B cell (primary cell): Measurements from ENCODE around the gene NFAT5. TPM values are rescaled to one million over a fixed set of nuclear protein-coding genes. Genes with fewer than 3 reads are reported as not detected.

ENCODE experiments used
- ATAC-seq: fragments of 200-7000 bp; cut with Tn5 transposase; one replicate; pipeline ENCODE4 v1.10.0; 2021; ENCODE audit warnings: low read depth, mild to moderate bottlenecking, moderate number of reproducible peaks, moderate library complexity
- CTCF ChIA-PET: fragments of 350-600 bp; sonication (Branson Sonifier 250); formaldehyde crosslinking; loops from one replicate; lab custom pipeline; 2021; ENCODE audit warnings: antibody characterized with exemption, inconsistent platforms; lab: Charles Lee
- POLR2A ChIA-PET: fragments of 350-600 bp; sonication (Branson Sonifier 250); formaldehyde crosslinking; loops from one replicate; lab custom pipeline; 2021; ENCODE audit warnings: antibody characterized with exemption; lab: Charles Lee
- DNase-seq: peaks from one replicate; pipeline ENCODE4 v3.0.0; 2013
- H2AFZ ChIP-seq: 2 replicates; pipeline ENCODE4 v1.6.1; 2012; ENCODE audit warnings: mild to moderate bottlenecking, low read depth, low read length; ENCODE audit not compliant: insufficient read depth, poor library complexity, severe bottlenecking
- H3K27ac ChIP-seq, 2 donors: 1 replicate in 1 of 2; 2 replicates in 1 of 2; pipeline ENCODE4 v1.5.1; 2012 to 2013; ENCODE audit warnings: low read length in 2 of 2, mild to moderate bottlenecking in 2 of 2, moderate library complexity in 1 of 2
- H3K27me3 ChIP-seq, 4 experiments: fragments of 200-600 bp in 1 of 4; sonication (generic) in 1 of 4; replicated peaks in 1 of 4; 1 replicate in 2 of 4; 2 replicates in 2 of 4; pipeline versions ENCODE4 v1.6.1 to v1.7.0; 2013 to 2016; ENCODE audit warnings: low read length in 3 of 4, mild to moderate bottlenecking in 2 of 4, mixed read lengths in 1 of 4, moderate library complexity in 1 of 4; ENCODE audit not compliant: insufficient read depth in 4 of 4, control insufficient read depth in 3 of 4; ENCODE audit errors: control extremely low read depth in 1 of 4
- H3K36me3 ChIP-seq, 2 experiments: replicated peaks in 1 of 2; 1 replicate in 1 of 2; 2 replicates in 1 of 2; pipeline versions ENCODE4 v1.6.1 to v1.7.1; 2013; ENCODE audit warnings: low read length in 1 of 2; ENCODE audit not compliant: insufficient read depth in 2 of 2, control insufficient read depth in 1 of 2; ENCODE audit errors: control extremely low read depth in 1 of 2, extremely low read depth in 1 of 2
- H3K4me1 ChIP-seq, 2 donors: fragments of 200-600 bp in 1 of 2; sonication (generic) in 1 of 2; 1 replicate in 1 of 2; 2 replicates in 1 of 2; pipeline versions ENCODE4 v1.5.1 to v1.6.1; 2013 to 2017; ENCODE audit warnings: low read length in 2 of 2; ENCODE audit not compliant: control insufficient read depth in 2 of 2, insufficient read depth in 2 of 2
- H3K4me2 ChIP-seq: replicated peaks from 2 replicates; pipeline ENCODE3; 2012; ENCODE audit warnings: mild to moderate bottlenecking, low read depth, low read length; ENCODE audit not compliant: poor library complexity, severe bottlenecking
- H3K4me3 ChIP-seq, 5 experiments: fragments of 200-600 bp in 1 of 5; sonication (generic) in 1 of 5; 1 replicate in 3 of 5; 2 replicates in 2 of 5; pipeline versions ENCODE4 v1.5.1 to v1.7.0; 2011 to 2016; ENCODE audit warnings: low read length in 4 of 5, mild to moderate bottlenecking in 4 of 5, low read depth in 2 of 5, control low read depth in 1 of 5, moderate library complexity in 1 of 5; ENCODE audit not compliant: insufficient read depth in 1 of 5; ENCODE audit errors: control extremely low read depth in 1 of 5, extremely low read depth in 1 of 5
- H3K79me2 ChIP-seq: fragments of 200-600 bp; sonication (generic); one replicate; pipeline ENCODE4 v1.6.0; 2016; ENCODE audit warnings: low read length; ENCODE audit not compliant: control insufficient read depth, insufficient read depth
- H3K9ac ChIP-seq: fragments of 200-600 bp; sonication (generic); 2 replicates; pipeline ENCODE4 v1.6.1; 2017; ENCODE audit warnings: mild to moderate bottlenecking, low read length, moderate library complexity
- H3K9me3 ChIP-seq, 3 donors: one replicate each; pipeline versions ENCODE4 v1.6.1 to v1.7.1; 2013; ENCODE audit warnings: low read length in 2 of 3; ENCODE audit not compliant: control insufficient read depth in 2 of 3, insufficient read depth in 1 of 3; ENCODE audit errors: control extremely low read depth in 1 of 3
- H4K20me1 ChIP-seq: 2 replicates; pipeline ENCODE4 v1.6.0; 2012; ENCODE audit warnings: mild to moderate bottlenecking, low read length; ENCODE audit not compliant: insufficient read depth, control insufficient read depth, poor library complexity, severe bottlenecking
- H3K27ac Mint-ChIP-seq: one replicate; pipeline ENCODE4 v1.8.0; 2021; ENCODE audit warnings: mixed read lengths
- H3K27me3 Mint-ChIP-seq: one replicate; pipeline ENCODE4 v1.8.0; 2021; ENCODE audit warnings: mixed read lengths
- H3K4me1 Mint-ChIP-seq: one replicate; pipeline ENCODE4 v1.8.0; 2021; ENCODE audit warnings: mixed read lengths
- H3K4me3 Mint-ChIP-seq: one replicate; pipeline ENCODE4 v1.8.0; 2021; ENCODE audit warnings: mixed read lengths
- H3K9me3 Mint-ChIP-seq: one replicate; pipeline ENCODE4 v1.8.0; 2022; ENCODE audit warnings: mixed read lengths; ENCODE audit not compliant: insufficient read depth
- EZH2 ChIP-seq: IDR thresholded peaks from 2 replicates; pipeline ENCODE4 v1.6.1; 2012; ENCODE audit warnings: borderline replicate concordance, low read depth, mild to moderate bottlenecking, moderate library complexity, low read length; ENCODE audit not compliant: insufficient read depth, poor library complexity, severe bottlenecking
- WGBS: methylation state at CpG from one replicate; pipeline ENCODE4 v1.1.5; 2013; ENCODE audit warnings: missing lambda C conversion rate; ENCODE audit not compliant: insufficient coverage; 5-methylcytosine and 5-hydroxymethylcytosine counted together
- intact Hi-C: fragments of 100-400 bp; cut with micrococcal nuclease; formaldehyde crosslinking; loops from one replicate; pipeline ENCODE4 v1.10.0; 2022
- polyA plus RNA-seq: library from polyadenylated mRNA; depleted of rRNA; stranded (reverse); fragments of >200 nt; gene quantifications from 2 replicates; pipeline ENCODE4 v1.2.3, GENCODE V29; 2012
- total RNA-seq, 2 donors: library from RNA; stranded (reverse); fragments of 120-200 nt in 1 of 2; gene quantifications; 1 replicate in 1 of 2; 2 replicates in 1 of 2; pipeline versions ENCODE4 v1.2.3 to v1.2.4, GENCODE V29; 2013 to 2022
- TF ChIP-seq, protein P1 (sequence below): fragments of 200-600 bp; IDR thresholded peaks from one replicate; pipeline ENCODE4 v1.8.0; 2022; ENCODE audit warnings: antibody characterized with exemption, mild to moderate bottlenecking

Gene NFAT5
- total and polyA plus RNA-seq, 2 donors (not counting 1 experiment from before 2014, with no cell fraction given) = 6.3 to 50.0 TPM

DNA sequence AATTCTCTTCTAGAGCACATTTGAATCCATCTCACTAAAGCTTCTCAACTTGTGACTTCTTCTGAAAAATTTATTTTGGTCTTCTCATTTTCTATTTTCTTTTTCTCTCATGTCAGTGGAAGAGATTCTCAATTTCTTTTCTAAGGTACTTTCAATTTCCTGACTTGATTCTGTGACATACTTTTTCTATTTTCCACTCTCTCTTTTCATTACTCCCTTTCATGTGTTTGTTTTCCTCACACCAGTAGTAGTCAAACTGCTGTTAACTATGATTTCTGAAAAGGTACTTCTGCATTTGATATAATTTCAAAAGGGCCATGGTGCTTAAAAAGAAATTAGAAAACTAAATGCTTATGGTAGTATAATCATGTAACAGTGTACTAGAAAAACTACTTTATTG lies 41.9 kb downstream of the NFAT5 start:
- H3K27ac Mint-ChIP-seq = no peak overlapping the region
- H3K9me3 ChIP-seq = no peaks in the 10 kb centered on the region
- no peaks in the 10 kb centered on the region for H3K27me3 ChIP-seq
- no peak for ATAC-seq
- DNase-seq = no peak
- ChIA-PET CTCF (no interaction called here), POLR2A (no interaction called here)
- H3K27me3 Mint-ChIP-seq = no peaks in the 10 kb centered on the region
- no peaks in the 10 kb centered on the region for H3K4me1 ChIP-seq
- H3K4me2 ChIP-seq = no peak overlapping the region
- H3K9me3 Mint-ChIP-seq = no peaks in the 10 kb centered on the region
- H3K4me1 Mint-ChIP-seq = peaks cover 18% of the 10 kb centered on the region
- H3K27ac ChIP-seq = no peak overlapping the region
- H2AFZ ChIP-seq = no peak overlapping the region
- H3K36me3 ChIP-seq = peaks cover 0 to 2% of the 10 kb centered on the region in 2 experiments
- no peak overlapping the region for H3K4me3 ChIP-seq
- H4K20me1 ChIP-seq = peaks cover 51% of the 10 kb centered on the region
- H3K9ac ChIP-seq = no peak overlapping the region
- no peak overlapping the region for H3K4me3 Mint-ChIP-seq
- TF ChIP-seq EZH2 = no peak
- TF ChIP-seq, protein P1, sequence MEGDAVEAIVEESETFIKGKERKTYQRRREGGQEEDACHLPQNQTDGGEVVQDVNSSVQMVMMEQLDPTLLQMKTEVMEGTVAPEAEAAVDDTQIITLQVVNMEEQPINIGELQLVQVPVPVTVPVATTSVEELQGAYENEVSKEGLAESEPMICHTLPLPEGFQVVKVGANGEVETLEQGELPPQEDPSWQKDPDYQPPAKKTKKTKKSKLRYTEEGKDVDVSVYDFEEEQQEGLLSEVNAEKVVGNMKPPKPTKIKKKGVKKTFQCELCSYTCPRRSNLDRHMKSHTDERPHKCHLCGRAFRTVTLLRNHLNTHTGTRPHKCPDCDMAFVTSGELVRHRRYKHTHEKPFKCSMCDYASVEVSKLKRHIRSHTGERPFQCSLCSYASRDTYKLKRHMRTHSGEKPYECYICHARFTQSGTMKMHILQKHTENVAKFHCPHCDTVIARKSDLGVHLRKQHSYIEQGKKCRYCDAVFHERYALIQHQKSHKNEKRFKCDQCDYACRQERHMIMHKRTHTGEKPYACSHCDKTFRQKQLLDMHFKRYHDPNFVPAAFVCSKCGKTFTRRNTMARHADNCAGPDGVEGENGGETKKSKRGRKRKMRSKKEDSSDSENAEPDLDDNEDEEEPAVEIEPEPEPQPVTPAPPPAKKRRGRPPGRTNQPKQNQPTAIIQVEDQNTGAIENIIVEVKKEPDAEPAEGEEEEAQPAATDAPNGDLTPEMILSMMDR = no peak
- H3K79me2 ChIP-seq = peaks cover 85% of the 10 kb centered on the region
- intact Hi-C loops = no loop called here

DNA sequence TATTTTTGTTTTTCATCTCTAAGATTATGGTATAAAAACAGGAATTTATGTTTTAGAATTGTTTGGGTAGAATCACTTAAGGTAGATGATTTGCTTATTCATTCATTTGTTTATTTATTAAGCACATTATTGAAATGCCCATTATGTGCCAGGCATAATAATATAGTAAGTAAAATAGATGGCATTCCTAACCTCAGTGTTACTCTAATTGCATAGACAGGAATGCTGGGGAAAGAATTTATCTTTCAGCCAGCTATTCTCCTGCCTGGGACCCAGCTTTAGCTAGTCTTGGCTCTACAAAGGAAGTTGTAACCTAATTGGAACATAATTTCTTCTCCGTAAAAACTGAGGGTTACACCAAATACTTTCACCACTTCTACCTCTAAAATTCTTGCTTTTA lies 44.6 kb downstream of the NFAT5 start:
- no peaks in the 10 kb centered on the region for H3K27me3 Mint-ChIP-seq
- POLR2A ChIA-PET = no interaction called here
- intact Hi-C loops = no loop called here
- no peak overlapping the region for H3K4me3 Mint-ChIP-seq
- H3K4me3 ChIP-seq = no peak overlapping the region
- peaks cover 29% of the 10 kb centered on the region for H3K4me1 Mint-ChIP-seq
- CTCF ChIA-PET = interaction anchor here (0.7 kb wide), 1 partner anchor 15 kb away, joined by 3 read pairs; no protein-coding TSS in a partner anchor
- no peaks in the 10 kb centered on the region for H3K9me3 Mint-ChIP-seq
- no peak overlapping the region for H2AFZ ChIP-seq
- WGBS = no CpG with 5 or more reads among the region's 1 CpG
- TF ChIP-seq EZH2 = no peak
- TF ChIP-seq, protein P1 = no peak
- H3K9me3 ChIP-seq = no peaks in the 10 kb centered on the region
- peaks cover 53% of the 10 kb centered on the region for H4K20me1 ChIP-seq
- no peak for DNase-seq
- H3K79me2 ChIP-seq = peaks cover 78% of the 10 kb centered on the region
- peaks cover 5 to 6% of the 10 kb centered on the region in 2 donors for H3K4me1 ChIP-seq
- H3K27ac ChIP-seq = no peak overlapping the region
- no peaks in the 10 kb centered on the region for H3K27me3 ChIP-seq
- no peak overlapping the region for H3K27ac Mint-ChIP-seq
- no peak for ATAC-seq
- H3K36me3 ChIP-seq = peaks cover 0 to 2% of the 10 kb centered on the region in 2 experiments
- H3K9ac ChIP-seq = no peak overlapping the region
- H3K4me2 ChIP-seq = no peak overlapping the region
